GM10266 (cell line): ENCODE measurements around the gene GFPT1.
"Not testable (repeated sequence)": the region's sequence is repeated elsewhere in the genome, so short reads cannot be mapped to it uniquely, and the experiment has no call there.

Source experiments
- DNase-seq: peaks from one replicate; pipeline ENCODE4 v3.0.0; 2012; ENCODE audit errors: extremely low spot score
- TF ChIP-seq, protein P1 (sequence below): IDR thresholded peaks from 2 replicates; pipeline ENCODE4 v1.5.1; 2012; ENCODE audit warnings: mild to moderate bottlenecking, low read depth; ENCODE audit not compliant: control insufficient read depth, insufficient read depth; ENCODE audit errors: missing control alignments

GFPT1 gene

DNA sequence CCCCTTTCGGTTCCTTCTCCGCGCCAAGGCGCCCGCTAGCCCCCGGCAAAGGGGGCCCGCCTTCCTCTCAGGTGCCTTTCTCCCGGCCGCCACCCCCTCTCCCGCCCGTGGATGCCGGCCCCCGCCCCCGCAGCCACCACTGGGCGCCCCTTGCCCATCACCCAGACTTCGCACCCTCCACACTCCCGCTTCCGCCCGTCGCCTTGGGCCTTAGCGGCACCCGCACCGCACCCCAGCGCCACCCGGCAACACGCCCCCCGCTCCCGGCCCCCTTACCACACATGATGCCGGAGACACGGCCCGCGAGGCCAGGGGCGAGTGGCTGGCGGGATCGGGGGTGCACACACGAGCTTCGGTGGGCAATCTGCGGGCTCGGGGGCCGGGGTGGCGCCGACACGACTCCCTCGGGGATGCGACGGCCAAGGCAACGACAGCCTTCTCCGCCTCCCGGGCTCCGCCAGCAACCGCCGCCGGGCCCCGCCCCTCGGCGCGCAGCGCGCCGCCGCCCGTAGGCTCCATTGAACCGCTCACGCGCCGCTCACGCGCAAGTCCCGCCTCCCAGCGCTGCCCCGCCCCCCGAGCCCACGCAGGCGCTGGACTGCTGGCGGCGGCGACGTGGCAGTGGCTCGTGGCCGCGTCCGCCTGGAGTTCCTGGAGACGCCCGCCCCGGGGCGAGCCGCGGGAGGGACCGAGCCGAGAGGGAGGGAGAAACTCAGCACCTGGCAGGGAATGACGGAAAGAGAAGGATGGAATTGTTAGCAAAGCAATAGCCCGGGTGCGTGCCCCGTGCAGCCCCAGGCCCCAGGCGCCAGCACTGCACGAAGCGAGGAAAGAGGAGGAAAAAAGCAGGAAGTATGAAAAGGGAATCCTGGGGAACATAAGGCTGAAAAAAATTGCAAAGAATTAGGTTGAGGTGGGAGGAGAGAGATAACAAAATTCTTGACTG lies at the start of gene GFPT1:
Gene GFPT1 (minus strand): TSS at position 439 of the 946 bp plus-strand sequence. CDS start 156 bp downstream, at position 283.
- DNase-seq, result peak; percentile 95
- TF ChIP-seq, protein P1, sequence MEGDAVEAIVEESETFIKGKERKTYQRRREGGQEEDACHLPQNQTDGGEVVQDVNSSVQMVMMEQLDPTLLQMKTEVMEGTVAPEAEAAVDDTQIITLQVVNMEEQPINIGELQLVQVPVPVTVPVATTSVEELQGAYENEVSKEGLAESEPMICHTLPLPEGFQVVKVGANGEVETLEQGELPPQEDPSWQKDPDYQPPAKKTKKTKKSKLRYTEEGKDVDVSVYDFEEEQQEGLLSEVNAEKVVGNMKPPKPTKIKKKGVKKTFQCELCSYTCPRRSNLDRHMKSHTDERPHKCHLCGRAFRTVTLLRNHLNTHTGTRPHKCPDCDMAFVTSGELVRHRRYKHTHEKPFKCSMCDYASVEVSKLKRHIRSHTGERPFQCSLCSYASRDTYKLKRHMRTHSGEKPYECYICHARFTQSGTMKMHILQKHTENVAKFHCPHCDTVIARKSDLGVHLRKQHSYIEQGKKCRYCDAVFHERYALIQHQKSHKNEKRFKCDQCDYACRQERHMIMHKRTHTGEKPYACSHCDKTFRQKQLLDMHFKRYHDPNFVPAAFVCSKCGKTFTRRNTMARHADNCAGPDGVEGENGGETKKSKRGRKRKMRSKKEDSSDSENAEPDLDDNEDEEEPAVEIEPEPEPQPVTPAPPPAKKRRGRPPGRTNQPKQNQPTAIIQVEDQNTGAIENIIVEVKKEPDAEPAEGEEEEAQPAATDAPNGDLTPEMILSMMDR, result no peak

DNA sequence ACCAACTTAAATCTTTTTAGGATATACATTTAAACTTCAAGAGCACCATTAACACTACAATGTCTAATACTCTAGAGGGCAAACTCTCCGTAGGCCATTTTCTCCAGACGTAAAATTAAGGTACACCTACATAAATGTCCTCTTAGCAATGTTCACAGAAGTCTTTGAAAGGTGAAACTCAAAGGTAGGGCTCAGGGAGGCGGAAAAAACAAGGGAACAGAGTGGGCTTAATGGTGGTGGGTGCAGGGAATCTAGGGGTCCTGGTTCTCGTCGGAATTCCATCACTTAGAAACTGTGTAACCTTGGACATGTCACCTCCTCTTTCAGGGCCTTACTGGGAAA lies 49.5 kb upstream of the GFPT1 start:
- TF ChIP-seq, protein P1, result no peak
- peak; percentile 28 for DNase-seq

DNA sequence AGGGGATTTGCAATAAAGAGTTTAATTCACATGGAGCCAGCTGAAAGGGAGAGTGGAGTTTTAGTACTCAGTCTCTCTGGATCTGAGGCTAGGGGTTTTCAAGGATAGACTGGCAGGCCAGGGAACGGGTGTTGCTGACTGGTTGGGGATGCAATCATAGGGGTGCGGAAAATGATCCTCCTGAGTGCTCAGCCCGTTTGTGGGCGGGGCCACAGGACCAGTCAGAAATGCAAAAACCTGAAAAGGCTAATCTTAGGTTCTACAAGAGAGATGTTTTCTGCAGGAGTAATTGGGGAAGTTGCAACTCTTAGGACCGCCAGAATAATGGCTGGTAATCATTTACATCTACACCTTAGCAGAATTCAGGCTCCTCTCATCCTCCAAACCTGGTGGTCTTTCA lies 47.7 kb upstream of the GFPT1 start:
- TF ChIP-seq, protein P1, result no peak
- no peak for DNase-seq

DNA sequence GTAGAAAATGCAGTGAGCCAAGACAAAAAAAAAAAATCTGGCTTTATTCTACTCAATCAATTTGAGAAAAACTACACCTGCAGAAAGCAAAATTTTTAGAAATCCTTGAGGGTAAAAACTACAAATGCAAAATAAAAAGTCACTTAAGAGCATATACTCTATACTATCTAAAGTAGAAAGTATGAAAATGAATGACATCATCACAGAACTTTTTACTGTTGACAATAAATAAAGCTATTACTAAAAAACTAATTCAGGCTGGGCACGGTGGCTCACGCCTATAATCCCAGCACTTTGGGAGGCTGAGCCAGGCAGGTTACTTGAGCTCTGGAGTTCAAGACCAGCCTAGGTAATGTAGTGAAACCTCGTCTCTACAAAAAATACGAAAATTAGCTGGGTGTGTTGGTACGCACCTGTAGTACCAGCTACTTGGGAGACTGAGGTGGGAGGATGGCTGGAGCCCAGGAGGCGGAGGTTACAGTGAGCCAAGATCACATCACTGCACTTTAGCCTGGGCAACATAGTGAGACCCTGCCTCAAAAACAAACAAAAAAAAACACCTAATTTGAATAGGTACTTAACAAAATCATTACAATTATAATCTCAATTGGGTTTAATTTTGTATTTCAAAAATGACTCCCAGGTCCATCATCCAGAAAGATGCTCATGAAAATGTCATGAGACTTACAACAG lies 42.6 kb upstream of the GFPT1 start:
- TF ChIP-seq, protein P1, result no peak
- DNase-seq, result no peak

DNA sequence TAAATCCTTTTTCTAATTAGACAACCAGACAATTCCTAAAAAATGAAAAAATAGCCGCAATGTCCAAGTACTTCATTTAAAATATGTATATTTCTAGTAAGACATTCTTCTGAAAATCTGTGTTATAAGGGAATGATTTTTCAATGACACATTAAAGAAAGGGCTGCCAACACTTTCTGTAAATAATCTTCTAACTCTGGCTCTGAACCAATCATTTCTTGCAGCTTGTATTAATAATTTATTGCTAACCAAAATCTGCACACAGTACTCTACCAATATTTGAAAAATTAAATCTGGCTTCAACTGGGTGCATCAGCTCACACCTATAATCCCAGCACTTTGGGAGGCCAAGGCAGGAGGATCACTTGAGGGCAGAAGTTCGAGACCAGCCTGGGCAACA lies 42.0 kb upstream of the GFPT1 start:
- no peak for DNase-seq
- TF ChIP-seq, protein P1, result no peak

DNA sequence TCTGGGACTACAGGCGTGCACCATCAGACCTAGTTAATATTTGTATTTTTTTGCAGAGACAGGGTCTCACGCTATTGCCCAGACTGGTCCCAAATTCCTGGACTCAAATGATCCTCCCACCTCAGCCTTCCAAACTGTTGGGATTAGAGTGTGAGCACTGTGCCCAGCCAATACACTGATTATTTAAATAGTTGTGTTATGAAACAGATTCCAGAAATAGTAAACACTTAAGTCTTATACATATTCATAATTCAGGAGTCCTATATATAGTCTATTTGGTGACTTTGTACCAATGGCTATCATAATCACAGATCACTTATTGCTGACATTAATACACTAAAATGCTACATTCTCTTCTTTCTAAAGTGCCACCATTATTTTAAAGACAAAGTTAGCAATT lies 37.4 kb upstream of the GFPT1 start:
- no peak for DNase-seq
- TF ChIP-seq, protein P1, result no peak

DNA sequence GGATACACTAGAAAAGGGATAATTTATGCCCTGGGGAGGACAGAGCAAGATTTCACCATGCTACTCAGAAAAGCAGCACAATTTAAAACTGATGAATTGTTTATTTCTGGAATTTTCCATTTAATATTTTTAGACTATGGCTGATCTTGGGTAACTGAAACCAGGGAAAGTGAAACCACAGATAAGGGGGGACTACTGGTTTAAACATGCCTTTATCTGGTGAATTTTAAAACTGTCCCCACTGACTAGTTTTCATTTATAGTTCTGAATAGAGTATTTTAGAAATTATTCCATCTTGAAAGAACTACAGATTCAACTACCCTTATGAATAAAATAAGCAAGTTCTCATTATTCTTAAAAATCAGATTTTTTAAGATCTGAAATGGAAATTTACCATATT lies 35.2 kb upstream of the GFPT1 start:
- TF ChIP-seq, protein P1, result no peak
- no peak for DNase-seq

DNA sequence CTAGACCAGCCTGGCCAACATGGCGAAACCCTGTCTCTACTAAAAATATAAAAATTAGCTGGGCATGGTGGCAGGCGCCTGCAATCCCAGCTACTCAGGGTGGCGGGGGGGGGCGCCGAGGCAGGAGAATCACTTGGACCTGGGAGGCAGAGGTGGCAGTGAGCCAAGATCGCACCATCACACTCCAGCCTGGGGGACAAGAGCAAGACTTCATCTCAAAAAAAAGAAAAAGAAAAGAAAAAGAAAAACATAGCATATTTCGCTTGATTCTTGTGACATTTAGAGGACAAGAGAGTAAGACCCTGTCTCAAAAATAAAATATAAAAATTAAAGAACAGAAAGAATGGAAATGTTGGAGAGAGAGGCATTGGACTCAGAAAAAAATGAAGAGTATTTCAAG lies 32.1 kb upstream of the GFPT1 start:
- DNase-seq, result not testable (repeated sequence)
